GM21447 (cell line): ENCODE data around the gene TFRC.
A peak's percentile ranks its signal among the peaks of the same experiment; 100 is the strongest.
"Not testable (repeated sequence)": the region's sequence is repeated elsewhere in the genome, so short reads cannot be mapped to it uniquely, and the experiment has no call there.

Experiments
- ATAC-seq: cut with Tn5 transposase; IDR thresholded peaks from one replicate; pipeline ENCODE4 v1.9.1; 2021; ENCODE audit not compliant: unreplicated experiment

The TFRC gene

DNA sequence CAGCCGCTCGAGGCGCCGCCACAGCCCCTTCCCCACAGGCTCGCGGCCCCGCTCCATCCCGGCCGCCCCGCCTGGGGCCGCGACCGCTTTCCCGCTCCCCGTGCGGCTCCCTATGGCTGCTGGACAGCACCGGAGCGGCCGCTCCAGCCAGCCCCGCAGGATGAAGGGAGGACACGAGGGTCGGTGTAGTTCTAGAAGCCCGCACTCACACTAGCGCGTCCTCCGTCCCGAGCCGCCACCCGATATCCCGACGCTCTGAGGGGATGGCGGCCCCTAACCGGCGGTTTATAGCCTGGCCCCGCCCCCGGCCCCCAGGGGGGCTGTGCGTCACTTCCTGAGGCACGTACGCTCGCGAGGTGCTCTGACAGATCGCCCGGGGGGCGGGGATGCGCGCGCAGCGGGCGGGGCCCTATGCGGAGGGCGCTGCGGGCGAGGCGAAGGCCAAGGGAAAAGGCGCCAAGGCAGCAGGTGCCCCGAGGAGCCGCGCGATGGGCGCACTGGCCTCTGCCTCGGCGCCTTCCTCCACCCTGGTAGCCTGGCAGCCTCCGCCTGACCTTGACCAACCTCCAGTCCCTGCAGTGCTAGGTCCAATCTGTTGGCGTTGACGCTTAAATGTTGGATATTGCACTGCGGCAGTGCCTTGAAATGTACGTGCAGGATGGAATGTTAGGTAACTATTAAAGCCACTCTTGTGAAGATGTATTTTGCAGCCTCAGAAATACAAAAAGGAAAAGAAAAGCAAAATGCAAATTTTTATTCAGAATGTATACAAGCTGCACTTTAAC is at the start of gene TFRC:
Gene TFRC, minus strand, starts transcription at position 257 of the 785 bp plus-strand sequence. CDS start 4,991 bp downstream, outside the sequence.
- peak; percentile 85 for ATAC-seq

DNA sequence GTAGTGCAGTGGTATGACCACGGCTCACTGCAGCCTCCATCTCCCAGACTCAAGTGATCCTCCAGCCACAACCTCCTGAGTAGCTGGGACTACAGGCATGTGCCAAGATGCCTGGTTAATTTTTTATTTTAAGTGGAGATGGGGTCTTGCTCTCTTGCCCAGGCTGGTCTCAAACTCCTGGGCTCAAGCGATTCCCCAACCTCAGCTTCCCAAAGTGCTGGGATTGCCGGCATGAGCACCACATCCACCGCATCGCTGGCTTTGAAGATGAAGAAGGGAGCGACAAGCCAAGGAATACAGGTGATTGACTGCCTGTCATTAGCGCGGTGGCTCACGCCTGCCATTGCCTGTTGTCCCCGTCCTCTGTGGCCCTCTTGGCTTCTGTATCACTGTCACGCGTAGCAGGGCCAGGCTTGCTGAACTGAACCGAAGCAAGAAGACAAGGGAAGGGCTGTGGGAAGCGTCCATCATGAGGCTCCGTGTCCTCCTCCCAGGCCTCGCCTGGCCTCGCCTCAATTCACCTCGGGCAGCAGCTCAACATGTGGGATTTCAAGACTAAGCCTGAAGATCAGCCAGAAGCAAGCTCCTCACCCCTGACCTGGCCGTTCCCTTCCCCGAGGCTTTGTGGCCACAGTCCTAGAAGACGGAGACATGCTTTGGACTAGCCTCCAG is 46.4 kb upstream of the TFRC start:
- ATAC-seq = no peak

DNA sequence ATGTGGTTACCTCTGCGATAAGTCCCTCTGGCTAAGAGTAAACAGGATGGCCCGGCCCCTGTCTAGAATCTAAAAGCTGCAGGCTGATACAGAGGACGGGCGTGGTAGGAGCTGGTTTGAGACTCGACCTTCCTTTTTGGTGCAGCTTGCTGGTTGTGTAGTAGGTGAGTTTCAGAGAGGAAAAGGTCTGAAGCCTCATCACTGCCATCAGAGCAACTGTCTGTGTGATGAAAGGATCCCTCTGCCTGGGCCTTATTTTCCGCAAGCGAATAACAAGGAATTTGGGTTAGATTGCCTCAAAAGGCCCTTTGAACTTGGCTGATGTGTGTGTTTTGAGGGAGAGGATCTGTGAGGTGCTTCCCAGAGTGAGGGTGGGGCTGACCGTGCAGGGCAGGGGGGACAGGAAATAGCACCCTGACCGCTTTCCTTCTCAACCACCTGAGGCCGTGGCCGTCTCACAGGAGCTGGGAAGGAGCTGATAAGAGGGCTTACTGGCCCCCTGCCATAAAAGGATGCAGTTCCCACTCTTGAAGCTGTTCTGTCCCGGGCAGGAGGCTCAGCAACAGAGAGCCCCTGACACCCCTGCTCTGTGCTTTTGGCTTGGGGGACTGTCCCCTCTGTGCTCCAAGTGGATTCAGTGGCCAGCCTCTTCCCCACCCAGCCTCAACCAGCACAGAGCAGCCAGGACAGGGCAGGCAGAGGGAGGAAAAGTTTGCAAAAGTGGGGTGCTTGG is 45.6 kb upstream of the TFRC start:
- ATAC-seq = peak; percentile 66

DNA sequence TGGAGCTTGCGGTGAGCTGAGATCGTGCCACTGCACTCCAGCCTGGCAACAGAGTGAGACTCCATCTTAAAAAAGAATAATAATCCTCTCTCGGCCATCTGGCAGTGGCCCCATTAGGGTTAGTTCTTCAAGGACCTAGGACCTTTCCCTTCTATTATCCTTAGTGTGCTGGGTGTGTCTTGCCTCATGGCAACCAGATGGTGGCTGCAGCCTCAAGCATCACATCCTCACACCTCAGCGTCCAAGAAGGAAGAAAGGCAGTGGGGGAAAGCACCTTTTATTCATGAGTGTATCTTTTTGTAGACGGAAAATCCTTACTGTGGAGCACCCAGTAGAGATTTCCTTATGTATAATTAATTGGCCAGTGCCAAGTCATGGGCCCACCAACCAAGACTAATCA is 42.7 kb upstream of the TFRC start:
- no peak for ATAC-seq

DNA sequence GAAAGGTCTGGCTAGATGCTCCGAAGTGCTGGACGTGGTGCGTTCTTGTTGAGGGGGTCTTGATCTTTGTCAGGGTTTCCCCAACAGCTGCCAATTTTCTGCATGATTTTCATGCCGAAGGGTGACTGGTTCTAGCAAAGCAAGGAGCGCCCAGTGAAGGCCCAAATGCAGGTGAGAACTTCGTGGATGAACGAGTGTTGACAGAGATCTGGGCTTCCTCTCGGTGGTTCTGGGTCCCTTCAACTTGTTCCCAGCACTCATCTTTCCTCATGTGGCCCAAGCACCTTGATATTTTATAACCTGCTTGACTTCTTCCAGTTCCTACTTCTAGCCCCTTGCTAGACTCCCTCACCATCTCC is 40.8 kb upstream of the TFRC start:
- no peak for ATAC-seq

DNA sequence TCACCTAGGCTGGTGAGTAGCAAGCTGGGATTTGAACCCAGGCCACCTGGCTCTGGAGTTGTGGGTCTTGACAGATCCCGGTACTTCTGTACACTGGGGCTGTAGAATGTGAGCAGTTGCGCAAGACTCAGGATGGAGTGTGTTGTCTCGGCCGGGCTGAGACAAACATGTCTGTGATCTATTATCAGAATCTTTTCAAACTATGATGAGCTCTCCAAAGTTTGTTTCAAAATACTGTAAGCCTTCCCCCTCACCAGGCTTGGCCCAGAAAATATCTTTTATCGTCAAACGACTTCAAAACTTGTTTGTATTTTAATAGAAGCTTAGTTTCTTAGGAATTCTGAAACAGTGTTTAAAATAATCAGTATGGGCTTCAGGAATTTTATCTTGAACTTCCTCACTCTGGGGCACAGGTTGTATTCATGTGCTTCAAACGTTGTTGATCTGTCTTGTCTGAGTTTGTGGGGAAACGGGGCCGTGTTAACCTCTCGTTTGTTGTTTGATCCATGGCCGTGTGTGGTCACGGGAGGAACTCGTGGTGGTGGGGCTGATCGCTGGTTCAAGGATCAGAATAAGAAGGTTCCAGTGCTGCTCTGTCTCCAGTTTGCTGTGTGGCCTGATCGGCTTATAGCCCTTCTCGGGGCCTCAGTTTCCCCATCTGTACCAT is 40.3 kb upstream of the TFRC start:
- ATAC-seq = no peak

DNA sequence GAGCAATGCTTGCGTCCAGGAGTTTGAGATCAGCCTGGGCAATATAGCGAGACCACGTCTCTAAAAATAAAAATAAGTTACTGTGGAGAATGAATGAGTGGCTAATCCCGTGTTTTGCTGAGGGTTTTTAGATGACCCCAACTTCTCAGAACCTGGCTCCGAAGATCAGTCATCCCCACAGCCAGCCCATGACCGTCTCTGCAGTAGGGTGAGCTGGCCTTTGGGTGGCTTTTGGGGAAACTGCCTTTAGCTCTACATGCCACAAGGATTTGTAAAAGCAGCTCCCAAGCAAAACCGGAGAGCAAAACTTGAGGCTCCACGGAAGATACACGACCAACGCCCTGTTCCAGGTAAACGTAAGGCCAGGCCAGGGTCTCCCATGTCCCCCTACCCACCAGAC is 39.2 kb upstream of the TFRC start:
- no peak for ATAC-seq

DNA sequence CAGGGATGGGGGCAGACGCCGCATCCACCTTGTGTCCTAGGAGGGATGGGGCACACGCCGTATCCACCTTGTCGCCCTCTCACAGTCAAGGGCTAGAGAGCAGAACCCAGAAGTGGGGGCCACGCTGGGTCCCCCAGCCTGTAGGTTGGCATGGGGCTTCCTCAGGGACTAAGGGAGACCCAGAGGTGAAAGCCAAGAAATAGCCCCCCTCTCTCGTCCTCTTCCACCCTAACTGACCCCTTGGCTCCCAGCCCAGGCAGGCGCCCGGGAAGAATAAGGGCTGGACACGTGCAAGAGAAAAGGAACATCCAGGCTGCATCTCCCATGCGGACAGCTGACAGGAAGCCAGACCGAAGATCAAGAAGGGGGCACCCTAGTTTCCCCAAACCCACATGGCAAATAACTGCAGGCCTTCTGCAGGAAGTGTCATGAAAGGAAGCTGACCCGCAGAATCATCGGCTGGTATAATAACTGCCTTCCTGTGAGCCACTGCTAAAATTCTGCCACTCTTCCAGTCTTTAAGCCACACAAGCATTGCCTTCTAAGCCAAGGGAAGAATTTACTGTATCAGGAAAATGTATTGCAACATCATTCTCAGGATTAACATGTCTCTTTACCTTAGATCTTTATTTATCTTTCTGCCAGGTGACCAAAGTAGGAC is 38.5 kb upstream of the TFRC start:
- ATAC-seq = no peak

DNA sequence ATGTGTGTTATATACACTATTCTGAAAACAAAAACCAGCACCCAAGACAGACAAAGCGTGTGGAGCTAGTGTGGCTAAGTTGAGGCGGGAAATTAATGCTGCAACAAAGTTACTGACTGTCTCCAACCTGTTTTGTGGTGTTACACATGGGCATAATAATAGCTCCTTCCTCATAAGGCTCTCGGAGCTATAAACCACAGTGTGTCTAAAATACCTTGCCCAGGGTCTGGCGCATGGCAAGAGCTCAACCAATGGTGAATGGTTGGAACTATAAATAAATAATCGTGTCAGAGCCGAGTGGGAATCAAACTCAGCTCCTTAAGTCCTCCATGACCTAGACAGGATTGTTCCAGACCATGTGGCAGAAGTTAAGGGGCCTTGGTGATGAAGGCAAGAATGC is 35.9 kb upstream of the TFRC start:
- no peak for ATAC-seq

DNA sequence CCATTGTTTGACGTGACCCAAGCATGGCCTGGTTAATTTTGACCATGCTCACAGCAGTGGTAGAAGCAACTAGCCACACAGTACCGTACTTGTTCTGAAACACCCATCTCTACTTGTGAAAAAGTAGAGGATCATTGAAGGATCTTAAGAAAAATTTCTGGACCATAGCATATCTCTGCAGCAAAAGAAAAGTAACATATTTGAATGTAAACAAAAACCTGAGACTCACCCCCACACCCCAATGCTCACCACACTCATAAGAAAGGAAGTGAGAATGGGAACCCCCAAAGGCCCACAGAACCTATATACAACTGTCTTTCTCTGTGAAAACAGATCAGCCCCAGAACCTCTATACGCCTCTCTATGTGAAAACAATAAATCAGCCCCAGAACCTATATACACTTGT is 33.8 kb upstream of the TFRC start:
- ATAC-seq = peak; percentile 71

DNA sequence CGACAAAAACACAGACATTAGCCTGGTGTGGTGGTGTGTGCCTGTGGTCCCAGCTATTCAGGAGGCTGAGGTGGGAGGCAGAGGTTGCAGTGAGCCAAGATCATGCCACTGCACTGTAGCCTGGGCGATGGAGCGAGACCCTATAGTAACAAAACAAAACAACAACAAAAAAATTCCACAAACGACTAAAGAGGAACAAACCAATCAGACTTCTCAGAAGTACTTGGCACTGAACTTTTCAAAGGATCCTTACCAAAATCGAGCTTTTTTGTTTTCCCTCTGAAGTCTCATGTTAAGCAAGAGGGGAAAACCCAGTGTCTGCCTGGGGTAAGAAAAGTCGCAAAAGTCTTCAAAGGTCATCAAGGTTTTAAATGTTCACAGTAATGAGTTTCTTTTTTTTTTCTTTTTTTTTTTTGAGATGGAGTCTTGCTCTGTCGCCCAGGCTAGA is 30.1 kb upstream of the TFRC start:
- no peak for ATAC-seq

DNA sequence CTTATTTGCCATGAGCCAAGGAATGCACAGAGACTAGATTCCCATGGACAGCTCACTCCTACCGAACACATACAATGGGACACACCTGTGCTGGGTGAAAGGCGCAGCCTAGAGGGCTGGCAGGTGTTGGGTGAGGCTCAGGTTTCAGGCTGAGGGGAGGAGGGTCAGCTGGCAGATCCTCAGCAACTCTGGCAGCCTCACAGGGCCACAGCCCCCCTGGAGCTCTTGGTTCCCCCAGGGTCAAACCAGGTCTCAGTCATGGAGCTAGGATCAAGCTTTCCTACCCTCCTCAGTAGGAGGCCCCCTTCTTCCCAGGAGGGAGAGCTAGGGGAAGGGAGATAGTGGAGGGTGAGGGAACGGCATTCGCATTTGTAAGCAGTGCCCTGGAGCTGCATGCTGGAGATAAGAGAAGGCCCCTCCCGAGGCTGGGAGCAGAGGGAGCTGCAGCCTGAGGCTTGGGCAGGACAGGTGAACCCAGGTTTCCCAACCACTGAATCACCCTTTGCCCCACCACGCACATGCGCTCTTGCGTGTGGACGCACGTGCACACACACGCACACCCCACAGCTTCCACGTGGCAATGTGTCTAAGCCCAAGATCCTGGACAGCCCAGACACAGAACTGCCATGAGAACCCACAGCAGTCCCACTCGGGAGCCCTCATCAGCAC is 26.3 kb upstream of the TFRC start:
- no peak for ATAC-seq

DNA sequence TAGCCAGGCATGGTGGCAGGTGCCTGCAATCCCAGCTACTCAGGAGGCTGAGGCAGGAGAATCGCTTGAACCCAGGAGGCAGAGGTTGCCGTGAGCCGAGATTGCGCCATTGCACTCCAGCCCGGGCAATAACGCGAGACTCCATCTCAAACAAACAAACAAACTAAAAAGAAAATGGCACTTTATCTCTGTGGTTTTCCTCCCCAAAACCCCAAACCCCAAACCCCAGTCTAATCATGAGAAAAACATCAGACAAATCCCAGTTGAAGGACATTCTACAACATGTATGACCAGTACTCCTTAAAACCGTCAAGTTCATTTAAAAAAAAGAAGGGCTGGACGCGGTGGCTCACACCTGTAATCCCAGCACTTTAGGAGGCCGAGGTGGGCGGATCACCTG is 22.8 kb upstream of the TFRC start:
- not testable (repeated sequence) for ATAC-seq

DNA sequence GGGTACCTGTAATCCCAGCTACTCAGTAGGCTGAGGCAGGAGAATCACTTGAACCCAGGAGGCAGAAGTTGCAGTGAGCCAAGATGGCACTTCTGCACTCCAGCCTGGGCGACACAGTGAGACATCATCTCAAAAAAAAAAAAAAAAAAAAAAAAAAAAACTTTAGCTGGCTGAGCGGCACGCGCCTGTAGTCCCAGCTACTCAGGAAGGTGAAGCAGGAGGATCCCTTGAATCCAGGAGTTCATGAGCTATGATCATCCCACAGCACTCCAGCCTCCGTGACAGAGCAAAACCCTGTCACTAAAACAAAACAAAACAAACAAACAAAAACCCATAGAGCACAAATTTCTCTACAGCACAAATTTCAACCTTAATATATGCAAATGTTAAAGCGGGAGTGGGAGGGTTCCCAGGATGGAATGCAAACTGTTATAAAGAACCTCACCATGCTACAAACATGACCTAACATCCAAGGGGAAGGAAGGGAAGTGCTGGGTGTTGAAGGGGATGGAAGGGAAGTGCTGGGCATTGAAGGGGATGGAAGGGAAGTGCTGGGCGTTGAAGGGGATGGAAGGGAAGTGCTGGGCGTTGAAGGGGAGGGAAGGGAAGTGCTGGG is 16.6 kb upstream of the TFRC start:
- not testable (repeated sequence) for ATAC-seq

DNA sequence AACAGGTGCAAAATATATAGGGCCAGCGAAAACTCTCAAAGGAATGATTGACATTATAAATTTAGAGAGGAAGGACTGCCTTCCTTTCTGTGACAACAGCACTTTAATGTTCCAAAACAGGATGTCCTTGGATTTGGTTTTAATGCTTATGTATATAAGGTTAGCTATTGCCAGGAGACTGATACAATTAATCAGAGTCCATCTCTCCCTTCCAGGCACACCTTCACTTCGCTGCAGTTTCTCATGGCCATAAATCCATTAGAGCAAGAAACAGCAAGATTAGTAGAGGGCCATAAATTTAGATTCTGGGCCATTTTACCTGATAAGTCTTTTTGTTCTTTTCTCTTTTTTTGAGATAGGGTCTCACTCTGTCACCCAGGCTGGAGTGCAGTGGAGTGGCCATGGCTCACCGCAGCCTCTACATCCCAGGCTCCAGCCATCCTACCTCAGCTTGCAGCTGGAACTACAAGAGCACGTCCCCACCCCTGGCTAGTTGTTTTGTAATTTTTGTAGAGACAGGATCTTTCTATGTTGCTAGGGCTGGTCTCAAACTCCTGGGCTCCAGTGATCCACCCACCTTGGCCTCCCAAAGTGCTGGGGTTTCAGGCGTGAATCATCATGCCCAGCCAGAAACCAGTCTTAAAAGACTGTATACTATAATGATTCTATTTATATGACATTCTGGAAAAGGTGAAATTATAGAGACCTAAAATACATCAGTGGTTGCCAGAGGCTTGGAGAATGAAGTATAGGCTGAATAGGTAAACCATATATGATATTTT is 15.7 kb upstream of the TFRC start:
- ATAC-seq = no peak

DNA sequence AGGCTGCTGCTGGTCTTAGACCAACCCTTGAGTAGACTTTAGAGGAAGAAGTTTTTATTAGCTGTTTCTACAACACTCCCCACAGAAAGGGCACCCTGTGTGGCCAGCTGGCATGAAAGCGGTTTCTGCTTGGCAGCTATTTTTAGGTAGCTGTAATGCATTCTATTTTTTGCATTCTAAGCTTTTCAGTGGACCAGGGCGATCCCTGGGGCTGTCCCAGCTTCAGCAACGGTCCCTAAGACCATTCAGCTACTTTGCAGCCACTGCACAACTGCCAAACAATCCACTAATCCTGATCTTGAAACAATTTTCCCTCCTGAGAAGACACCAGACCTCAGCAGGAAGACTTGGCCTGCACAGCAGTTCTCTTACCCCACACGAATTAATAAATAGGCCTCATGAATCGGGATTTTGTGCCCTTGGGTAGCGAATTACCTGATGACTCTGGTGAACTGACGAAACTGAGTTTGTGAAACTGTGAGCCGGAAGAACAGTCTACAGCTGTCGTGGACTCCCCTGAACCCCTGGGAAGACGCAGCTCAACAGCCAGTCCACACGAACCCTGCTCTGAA is 14.6 kb upstream of the TFRC start:
- peak; percentile 89 for ATAC-seq

DNA sequence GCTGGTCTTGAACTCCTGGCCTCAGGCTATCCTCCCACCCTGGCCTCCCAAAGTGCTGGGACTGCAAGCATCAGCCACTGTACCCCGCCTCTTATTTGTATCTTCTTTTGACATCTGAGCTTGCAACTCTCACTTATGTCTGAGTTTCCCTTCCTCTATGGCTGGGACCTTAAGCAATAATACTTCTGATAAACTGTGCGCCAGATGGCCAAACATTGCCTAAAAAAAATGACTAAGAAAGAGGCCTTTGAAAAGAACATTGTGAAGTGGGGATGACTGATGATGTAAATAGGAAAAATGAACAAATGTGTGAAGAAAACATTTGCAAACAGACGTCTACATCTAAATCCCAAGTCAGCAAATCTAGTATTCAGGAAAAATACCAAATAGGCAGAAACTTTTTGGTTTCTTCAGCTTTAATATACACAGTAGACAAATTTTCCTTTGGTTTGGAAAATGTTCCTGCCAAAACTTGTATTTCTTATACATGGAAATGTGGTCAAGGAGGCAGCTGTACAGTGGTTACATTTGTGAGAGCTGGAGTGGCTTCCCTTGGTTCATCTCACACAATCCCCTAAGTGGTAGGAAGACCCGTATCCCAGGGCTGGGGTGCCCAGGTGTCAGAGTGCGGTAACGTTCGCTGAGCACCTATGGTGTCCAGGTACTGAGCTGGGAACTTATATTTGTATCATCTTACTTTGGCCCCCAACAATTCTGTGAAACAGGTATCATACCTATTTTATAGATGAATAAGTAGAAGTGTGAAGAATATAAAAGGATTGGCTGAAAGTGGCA is 11.6 kb upstream of the TFRC start:
- no peak for ATAC-seq

DNA sequence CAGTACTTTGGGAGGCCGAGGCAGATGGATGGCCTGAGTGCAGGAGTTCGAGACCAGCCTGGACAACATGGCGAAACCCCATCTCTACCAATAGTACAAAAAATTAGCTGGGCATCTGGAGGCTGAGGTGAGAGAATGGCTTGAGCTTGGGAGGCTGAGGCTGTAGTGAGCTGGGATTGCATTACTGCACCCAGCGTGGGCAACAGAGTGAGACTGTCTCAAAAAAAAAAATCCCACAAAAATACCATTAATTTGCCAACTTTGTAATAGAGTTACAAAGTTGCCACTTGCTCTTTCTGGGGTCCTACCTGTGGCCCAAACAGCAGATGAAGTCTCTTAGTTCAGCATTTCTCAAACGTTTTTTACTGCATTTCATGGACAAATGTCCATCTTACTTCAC is 6.0 kb upstream of the TFRC start:
- no peak for ATAC-seq
